GM19240 (cell line): ENCODE data around the gene STIMATE.
A peak's percentile ranks its signal among the peaks of the same experiment; 100 is the strongest.

ENCODE experiments used
- DNase-seq: peaks from one replicate; pipeline ENCODE4 v3.0.0; 2011; ENCODE audit warnings: low spot score; ENCODE audit not compliant: insufficient read length

Gene STIMATE

DNA sequence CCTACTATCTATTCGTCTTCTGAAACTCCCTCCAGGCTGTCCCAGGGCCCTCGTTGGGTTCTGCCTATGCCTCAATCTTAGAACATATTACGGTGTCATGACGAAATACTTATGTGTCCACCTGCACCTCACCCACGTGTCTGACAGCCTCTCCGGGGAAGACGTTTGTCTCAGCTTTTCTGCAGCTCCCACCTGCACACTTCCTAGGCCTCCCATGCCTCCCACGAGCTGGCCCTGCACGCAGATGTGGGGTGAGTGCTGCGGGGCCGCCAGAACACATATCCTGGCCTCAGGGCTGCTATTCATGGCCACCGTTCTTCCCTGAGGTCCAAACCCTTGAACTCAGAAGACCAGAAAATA, 55.4 kb downstream of the STIMATE start:
- DNase-seq = no peak

- DNase-seq = no peak
These were observed 56.0 kb downstream of the STIMATE start for GRCh38 chr3:52841211-52841980.

- DNase-seq = no peak
These were observed 57.3 kb downstream of the STIMATE start for GRCh38 chr3:52839892-52840545.

GRCh38 chr3:52839268-52839575, 58.1 kb downstream of the STIMATE start:
- no peak for DNase-seq

DNA sequence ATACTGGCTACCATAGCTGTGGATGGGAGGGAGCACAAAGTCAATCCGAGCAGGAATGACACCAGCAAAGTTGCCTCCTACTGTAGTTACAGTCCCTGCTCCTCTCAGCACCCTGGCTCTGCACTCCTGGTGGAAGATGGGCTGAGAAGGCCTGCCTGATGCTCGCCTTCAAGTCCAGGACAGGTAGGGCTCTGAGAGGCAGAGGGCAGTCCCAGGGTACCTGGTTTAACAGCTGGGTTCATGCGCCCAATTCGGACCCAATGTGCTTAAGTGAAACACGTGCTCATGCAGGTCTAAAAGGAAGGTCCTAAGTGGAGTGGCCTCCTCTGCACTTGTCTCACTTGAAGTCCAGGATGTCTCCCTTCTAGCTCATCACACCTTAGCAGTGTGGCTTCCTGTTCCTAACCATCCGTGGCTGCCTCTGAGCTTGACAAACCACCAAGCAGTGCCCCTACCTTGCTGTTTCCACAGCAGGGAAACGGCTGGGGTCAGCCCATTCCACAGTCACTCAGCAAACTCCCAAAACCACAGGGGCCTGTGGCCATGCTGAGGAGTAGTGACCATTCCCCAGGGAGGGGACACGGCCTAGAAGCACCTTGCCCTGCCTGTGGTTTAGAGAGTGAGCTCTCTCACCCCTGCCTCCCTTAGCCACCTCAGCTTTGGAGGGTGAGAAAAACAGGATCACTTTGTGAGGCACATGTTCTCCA, 58.6 kb downstream of the STIMATE start:
- DNase-seq = no peak

DNA sequence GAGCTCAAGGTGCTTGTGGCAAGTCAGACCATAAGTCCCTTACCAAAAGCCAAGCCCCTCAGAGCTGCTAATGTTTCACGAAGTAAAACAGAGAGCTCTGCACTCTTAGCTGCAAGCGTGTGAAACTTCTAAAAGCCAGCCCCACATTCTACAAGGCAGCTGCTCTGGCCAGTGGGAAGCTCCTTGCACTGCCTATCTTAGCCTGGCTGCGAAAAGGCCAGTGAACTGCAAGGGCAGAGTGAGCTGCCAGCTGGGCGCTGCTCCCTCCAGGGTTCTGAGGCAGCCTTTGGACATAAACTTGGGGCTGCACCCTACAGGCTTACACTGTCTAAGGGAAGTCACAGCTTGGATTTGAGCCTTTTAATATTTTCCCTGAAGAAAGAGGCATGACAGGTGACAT, 60.4 kb downstream of the STIMATE start:
- no peak for DNase-seq

DNA sequence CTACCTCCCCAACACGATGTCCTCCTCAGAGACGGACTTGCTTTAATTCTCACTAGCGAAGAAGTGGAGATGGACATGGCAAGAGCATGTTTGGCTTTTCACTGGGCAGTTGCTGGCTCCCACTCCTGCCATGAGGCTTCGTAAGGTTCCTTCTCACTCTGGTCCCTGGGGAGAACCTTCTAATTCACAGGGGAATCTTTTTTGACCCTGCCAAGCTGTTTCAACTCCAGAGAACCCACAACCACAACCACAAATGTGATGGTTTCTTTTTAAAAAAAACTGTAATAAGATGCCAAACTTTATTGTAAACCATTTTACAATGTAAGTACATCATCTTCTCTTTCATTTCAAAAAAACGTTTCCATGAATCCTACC, 60.9 kb downstream of the STIMATE start:
- DNase-seq = no peak

- DNase-seq = no peak
These were observed 61.4 kb downstream of the STIMATE start for GRCh38 chr3:52835766-52836470.

GRCh38 chr3:52834871-52835501, 62.4 kb downstream of the STIMATE start, which contains the start of gene MUSTN1:
TSS of gene MUSTN1 (minus strand) at chr3:52835019. CDS start at chr3:52834948, 71 bp downstream.
- no peak for DNase-seq

DNA sequence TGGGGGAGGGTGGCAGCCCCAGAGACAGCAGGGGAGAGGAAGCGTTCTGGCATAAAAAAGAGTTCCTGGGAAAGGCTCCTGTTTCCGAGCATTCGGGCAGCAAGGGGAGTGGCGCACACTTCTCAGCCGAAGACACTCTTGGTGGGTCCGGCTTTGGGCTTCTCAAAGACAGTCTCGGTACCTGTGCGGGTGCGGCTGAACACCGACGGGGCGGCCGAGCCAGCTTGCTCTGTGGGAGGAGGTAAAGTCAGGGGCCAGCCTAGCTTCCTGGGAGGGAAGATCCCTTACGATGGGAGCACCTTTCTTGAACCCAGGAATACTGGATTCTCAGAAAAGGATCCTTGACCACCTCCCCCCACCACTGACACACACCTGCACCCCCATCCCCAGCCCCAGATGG, 64.1 kb downstream of the STIMATE start:
- no peak for DNase-seq

DNA sequence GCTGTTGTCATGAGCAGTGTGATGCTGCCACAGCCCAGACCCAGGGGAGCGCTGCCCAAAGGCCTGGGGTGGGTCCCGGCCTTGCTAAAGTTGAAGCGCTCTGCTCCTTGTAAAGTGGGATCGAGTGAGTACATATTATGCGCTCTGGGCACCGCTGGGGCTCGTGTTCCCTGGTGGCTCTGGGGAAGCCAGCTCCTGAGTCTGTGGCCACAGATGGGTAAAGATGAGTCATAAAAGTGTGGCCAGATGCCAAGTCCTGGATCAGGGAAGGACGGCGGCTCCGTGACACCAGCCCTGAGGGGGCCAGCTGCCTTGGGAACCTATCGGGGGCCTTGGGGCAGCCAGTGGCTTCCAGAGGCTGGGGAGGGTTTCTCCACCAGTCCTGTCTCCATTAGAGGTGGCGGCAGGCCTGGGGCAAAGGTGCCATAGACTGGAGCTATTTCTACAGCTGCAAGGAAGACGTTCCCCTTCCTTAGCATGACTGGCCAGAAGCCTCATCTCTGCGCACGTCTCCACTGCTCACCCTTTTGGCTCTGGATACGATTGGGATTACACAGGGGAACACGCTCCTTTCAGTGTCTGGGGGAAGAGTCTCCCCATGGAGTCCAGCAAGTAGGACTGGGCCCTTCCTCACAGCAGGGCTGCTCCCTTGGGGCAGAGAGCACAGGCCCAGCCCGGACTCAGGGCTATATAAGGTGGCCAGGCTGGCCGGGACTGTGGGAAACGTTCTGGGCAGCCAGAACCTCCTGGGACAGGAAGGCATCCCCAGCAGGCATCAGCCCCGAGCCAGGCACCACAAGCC, 65.6 kb downstream of the STIMATE start:
- no peak for DNase-seq

DNA sequence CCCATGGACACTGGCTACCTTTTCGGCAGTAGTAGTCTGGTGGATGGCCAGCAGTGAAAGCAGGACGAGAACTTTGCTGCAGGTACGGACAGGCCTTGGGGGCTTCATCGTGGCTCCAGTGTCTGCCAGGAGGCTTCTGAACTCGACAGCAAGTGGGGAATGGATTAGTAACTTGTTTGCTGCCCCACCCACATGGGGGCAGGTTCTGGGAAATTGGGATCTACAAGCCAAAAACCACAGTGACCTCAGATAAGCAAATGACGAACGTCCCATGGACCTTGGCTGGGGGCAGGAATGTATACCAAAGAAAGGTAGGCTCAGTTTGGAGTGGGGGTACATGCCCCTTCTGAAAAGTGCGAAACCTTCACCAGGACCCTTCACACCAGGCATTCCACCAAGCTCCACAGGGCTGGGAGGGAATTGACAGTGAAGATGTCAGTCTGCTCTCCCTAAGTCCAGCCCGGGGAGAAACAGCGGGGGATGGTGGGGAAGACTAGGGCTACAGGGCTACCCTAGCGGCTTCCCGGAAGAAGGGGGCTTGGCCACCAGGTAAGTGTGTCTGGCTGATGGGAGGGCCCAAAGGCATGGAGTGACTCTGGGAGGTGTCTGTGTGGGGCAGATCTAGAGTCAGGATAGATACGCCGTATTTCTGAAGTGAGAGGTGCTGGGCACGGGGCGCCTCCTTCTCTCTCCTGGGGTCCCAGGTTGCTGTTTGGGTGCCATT, 66.7 kb downstream of the STIMATE start, which contains the start of gene ITIH4:
Gene ITIH4 (minus strand): TSS at position 138 of the 724 bp plus-strand sequence. CDS start 30 bp downstream, at position 108.
- DNase-seq = no peak

DNA sequence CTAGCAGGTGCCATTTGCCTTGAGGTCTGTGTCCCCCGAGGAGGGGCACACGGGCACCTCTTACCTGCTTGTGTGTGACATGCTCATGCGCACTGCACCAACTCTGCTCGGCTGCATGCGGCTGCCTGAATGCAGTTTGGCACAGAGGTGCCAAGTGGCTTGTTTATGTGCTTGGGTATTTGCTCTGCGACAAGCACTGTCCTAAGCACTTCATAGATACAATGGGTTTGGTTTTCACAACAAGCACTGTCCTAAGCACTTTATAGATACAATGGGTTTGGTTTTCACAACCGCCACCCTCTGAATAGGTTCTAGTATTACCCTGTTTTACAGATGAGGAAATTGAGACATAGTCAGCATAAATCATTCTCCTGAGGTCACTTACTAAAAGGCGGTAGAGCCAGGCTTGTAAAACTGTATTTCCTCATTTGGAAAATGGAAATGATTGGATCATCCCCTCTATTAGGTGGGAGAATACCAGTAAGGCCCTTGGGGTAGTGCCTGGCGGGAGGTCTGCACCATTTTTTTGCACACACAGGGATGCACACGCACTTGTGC, 67.4 kb downstream of the STIMATE start:
- DNase-seq = no peak

DNA sequence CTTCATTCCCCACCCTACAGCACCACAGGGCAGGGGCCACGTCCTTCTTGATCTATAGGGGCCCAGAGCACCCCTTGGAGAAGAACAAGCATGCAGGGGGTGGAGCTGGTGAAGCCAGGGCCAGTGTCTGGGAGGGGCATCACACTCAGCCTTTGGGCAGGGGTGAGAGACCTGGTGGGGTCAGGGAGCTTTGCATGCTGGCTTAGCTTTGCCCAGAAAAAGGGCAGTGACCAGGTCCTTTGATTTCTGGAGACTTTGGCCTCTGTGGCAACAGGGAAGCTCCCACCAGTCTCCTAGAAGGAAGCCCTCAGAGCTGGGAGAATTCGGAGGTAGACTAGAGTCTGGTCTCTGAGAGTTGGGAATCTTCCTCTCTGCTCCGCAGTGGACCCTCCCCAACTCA, 67.9 kb downstream of the STIMATE start:
- no peak for DNase-seq

GRCh38 chr3:52827866-52828376, 69.4 kb downstream of the STIMATE start:
- DNase-seq = no peak

GRCh38 chr3:52827441-52827840, 69.9 kb downstream of the STIMATE start:
- DNase-seq = no peak

GRCh38 chr3:52824037-52824436, 73.3 kb downstream of the STIMATE start:
- DNase-seq = no peak

- no peak for DNase-seq
These were observed 75.0 kb downstream of the STIMATE start for GRCh38 chr3:52822363-52822762.

DNA sequence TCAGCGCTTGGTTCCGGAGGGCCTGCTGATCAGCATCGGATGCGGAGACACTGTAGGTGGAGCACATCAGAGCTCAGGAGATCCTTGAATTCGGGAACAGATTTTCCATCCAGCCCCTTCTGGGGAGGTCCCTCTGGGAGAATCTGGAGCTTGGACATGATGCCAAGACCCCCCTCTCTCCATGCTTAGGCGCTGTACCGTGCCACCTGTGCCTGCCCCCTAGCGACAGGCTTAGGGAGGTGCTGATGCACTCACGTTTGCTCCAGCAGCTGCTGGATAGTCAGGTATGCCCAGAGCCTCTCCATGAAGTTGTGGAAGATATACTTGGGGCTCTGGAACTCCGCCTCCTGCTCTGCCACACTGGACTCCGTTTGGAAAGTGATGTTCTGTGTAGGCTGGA, 76.6 kb downstream of the STIMATE start:
- DNase-seq = peak; percentile 36
